ENCODE measurements around the gene TUBB4A. TPM values are rescaled to one million over a fixed set of nuclear protein-coding genes. Genes with fewer than 3 reads are reported as not detected.

TUBB4A gene
- total RNA-seq, 1 donor from 2014 or later = 2.4 TPM

- no peak overlapping the region for H3K9ac ChIP-seq
- H3K4me3 Mint-ChIP-seq = peak overlapping the region; percentile 84
Observed at GRCh38 chr19:6475321-6476108, 26.6 kb downstream of the TUBB4A start.

GRCh38 chr19:6473647-6474046 is 28.5 kb downstream of the TUBB4A start:
- Histone ChIP-seq H2AFZ (replicated peaks) (no peak overlapping the region), H4K20me1 (ENCODE audit: low read depth) (no peaks in the 10 kb centered on the region), H3K27ac (no peak overlapping the region), H3K4me3 (no peak overlapping the region), H3K79me2 (ENCODE audit: low read depth) (no peaks in the 10 kb centered on the region), H3K9ac (no peak overlapping the region), H3K9me3 (ENCODE audit: low read depth) (no peaks in the 10 kb centered on the region), H3K4me2 (no peak overlapping the region), H3K4me1 (peaks cover 9% of the 10 kb centered on the region), H3K27me3 (peaks cover 34% of the 10 kb centered on the region), H3F3A (ENCODE audit: low read depth) (no peaks in the 10 kb centered on the region), H3K36me3 (no peaks in the 10 kb centered on the region)
- Mint-ChIP-seq H3K27ac (no peak overlapping the region), H3K9me3 (no peaks in the 10 kb centered on the region), H3K27me3 (ENCODE audit: insufficient read depth, low read depth) (peaks cover 17% of the 10 kb centered on the region), H3K36me3 (no peaks in the 10 kb centered on the region), H3K4me3 (no peak overlapping the region), H3K4me1 (peaks cover 9% of the 10 kb centered on the region)
- TF ChIP-seq EZH2phosphoT487 (IDR thresholded peaks at IDR 0.05) (no peak), EZH2 (IDR thresholded peaks at IDR 0.05) (no peak), CTCF (IDR thresholded peaks at IDR 0.05) (no peak)
- DNase-seq (ENCODE audit: low spot score) = no peak

More at GRCh38 chr19:6475321-6476108, 26.6 kb downstream of the TUBB4A start:
- Histone ChIP-seq H3K4me3 (peak overlapping the region; percentile 51), H3K4me1 (peaks cover 9% of the 10 kb centered on the region), H3K27me3 (peaks cover 34% of the 10 kb centered on the region), H2AFZ (replicated peaks) (peak overlapping the region; percentile 84), H3K79me2 (ENCODE audit: low read depth) (no peaks in the 10 kb centered on the region), H3K4me2 (peak overlapping the region; percentile 89), H4K20me1 (ENCODE audit: low read depth) (no peaks in the 10 kb centered on the region), H3F3A (ENCODE audit: low read depth) (no peaks in the 10 kb centered on the region), H3K9me3 (ENCODE audit: low read depth) (no peaks in the 10 kb centered on the region), H3K36me3 (no peaks in the 10 kb centered on the region), H3K27ac (no peak overlapping the region)
- Mint-ChIP-seq H3K36me3 (no peaks in the 10 kb centered on the region), H3K9me3 (no peaks in the 10 kb centered on the region), H3K4me1 (peaks cover 3% of the 10 kb centered on the region), H3K27ac (no peak overlapping the region), H3K27me3 (ENCODE audit: insufficient read depth, low read depth) (peaks cover 15% of the 10 kb centered on the region)
- peak; percentile 55 for DNase-seq (ENCODE audit: low spot score)
- TF ChIP-seq CTCF (IDR thresholded peaks at IDR 0.05) (no peak), EZH2 (IDR thresholded peaks at IDR 0.05) (no peak), EZH2phosphoT487 (IDR thresholded peaks at IDR 0.05) (no peak)

GRCh38 chr19:6472713-6473112 is 29.4 kb downstream of the TUBB4A start:
- TF ChIP-seq EZH2 (IDR thresholded peaks at IDR 0.05) (no peak), CTCF (IDR thresholded peaks at IDR 0.05) (no peak), EZH2phosphoT487 (IDR thresholded peaks at IDR 0.05) (no peak)
- H3K9me3 ChIP-seq (ENCODE audit: low read depth) = no peaks in the 10 kb centered on the region
- no peaks in the 10 kb centered on the region for H4K20me1 ChIP-seq (ENCODE audit: low read depth)
- H3K36me3 ChIP-seq = no peaks in the 10 kb centered on the region
- no peak overlapping the region for H3K27ac Mint-ChIP-seq
- no peak overlapping the region for H3K27ac ChIP-seq
- H3K4me1 Mint-ChIP-seq = peaks cover 9% of the 10 kb centered on the region
- no peaks in the 10 kb centered on the region for H3F3A ChIP-seq (ENCODE audit: low read depth)
- no peaks in the 10 kb centered on the region for H3K79me2 ChIP-seq (ENCODE audit: low read depth)
- peaks cover 9% of the 10 kb centered on the region for H3K4me1 ChIP-seq
- no peak overlapping the region for H3K4me2 ChIP-seq
- no peaks in the 10 kb centered on the region for H3K36me3 Mint-ChIP-seq
- H3K9me3 Mint-ChIP-seq = no peaks in the 10 kb centered on the region
- DNase-seq (ENCODE audit: low spot score) = no peak
- H3K9ac ChIP-seq = no peak overlapping the region
- H3K4me3 ChIP-seq = no peak overlapping the region
- H3K27me3 Mint-ChIP-seq (ENCODE audit: insufficient read depth, low read depth) = peaks cover 18% of the 10 kb centered on the region
- peaks cover 34% of the 10 kb centered on the region for H3K27me3 ChIP-seq
- no peak overlapping the region for H2AFZ ChIP-seq (replicated peaks)
- no peak overlapping the region for H3K4me3 Mint-ChIP-seq
